WERI-Rb-1 (cell line): ENCODE data around the gene CALD1.

Experiments
- DNase-seq: peaks from one replicate; pipeline ENCODE4 v3.0.0-alpha.2; 2020
- H3K27ac ChIP-seq: fragments of 250-450 bp; sonication (Bioruptor Pico); 2 replicates; pipeline ENCODE4 v1.5.1; 2020; ENCODE audit warnings: mild to moderate bottlenecking, moderate library complexity
- H3K27me3 ChIP-seq: fragments of 250-450 bp; sonication (Bioruptor Pico); 2 replicates; pipeline ENCODE4 v1.5.1; 2021; ENCODE audit warnings: mild to moderate bottlenecking, low read depth, moderate library complexity; ENCODE audit not compliant: insufficient read depth, severe bottlenecking
- H3K36me3 ChIP-seq: fragments of 250-450 bp; sonication (Bioruptor Pico); 2 replicates; pipeline ENCODE4 v1.5.1; 2020; ENCODE audit warnings: mild to moderate bottlenecking, moderate library complexity
- H3K4me3 ChIP-seq: 2 replicates; pipeline ENCODE4 v1.5.1; 2011; ENCODE audit warnings: low read depth, mild to moderate bottlenecking, control low read depth, low read length
- H3K9me3 ChIP-seq: fragments of 250-450 bp; sonication (Bioruptor Pico); 2 replicates; pipeline ENCODE4 v1.5.1; 2021; ENCODE audit warnings: mild to moderate bottlenecking, moderate library complexity; ENCODE audit not compliant: severe bottlenecking
- TF ChIP-seq, protein P1 (sequence below): IDR thresholded peaks from 2 replicates; pipeline ENCODE4 v1.5.1; 2011; ENCODE audit warnings: low read depth, mild to moderate bottlenecking, control low read depth, inconsistent platforms, low read length

The CALD1 gene

DNA sequence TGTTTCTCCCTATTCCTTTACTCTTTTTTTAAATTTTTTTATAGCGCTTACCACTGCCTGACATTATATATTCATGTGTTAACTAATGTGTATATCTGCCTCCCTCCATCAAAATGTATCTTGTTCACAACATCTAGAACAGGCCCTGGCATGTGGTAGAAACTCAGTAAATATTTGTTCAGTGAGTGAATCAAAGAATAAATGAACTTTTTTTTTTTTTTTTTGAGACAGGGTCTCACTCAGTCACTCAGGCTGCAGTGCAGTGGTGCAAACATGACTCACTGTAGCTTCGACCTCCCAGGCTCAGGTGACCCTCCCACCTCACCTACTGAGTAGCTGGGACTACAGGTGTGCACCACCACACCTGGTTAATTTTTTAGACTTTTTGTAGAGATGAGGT is 7.5 kb upstream of the CALD1 start:
- H3K4me3 ChIP-seq = no peak overlapping the region
- H3K9me3 ChIP-seq = no peaks in the 10 kb centered on the region
- no peaks in the 10 kb centered on the region for H3K27me3 ChIP-seq
- no peak for DNase-seq
- TF ChIP-seq, protein P1, sequence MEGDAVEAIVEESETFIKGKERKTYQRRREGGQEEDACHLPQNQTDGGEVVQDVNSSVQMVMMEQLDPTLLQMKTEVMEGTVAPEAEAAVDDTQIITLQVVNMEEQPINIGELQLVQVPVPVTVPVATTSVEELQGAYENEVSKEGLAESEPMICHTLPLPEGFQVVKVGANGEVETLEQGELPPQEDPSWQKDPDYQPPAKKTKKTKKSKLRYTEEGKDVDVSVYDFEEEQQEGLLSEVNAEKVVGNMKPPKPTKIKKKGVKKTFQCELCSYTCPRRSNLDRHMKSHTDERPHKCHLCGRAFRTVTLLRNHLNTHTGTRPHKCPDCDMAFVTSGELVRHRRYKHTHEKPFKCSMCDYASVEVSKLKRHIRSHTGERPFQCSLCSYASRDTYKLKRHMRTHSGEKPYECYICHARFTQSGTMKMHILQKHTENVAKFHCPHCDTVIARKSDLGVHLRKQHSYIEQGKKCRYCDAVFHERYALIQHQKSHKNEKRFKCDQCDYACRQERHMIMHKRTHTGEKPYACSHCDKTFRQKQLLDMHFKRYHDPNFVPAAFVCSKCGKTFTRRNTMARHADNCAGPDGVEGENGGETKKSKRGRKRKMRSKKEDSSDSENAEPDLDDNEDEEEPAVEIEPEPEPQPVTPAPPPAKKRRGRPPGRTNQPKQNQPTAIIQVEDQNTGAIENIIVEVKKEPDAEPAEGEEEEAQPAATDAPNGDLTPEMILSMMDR = no peak
- no peak overlapping the region for H3K27ac ChIP-seq
- no peaks in the 10 kb centered on the region for H3K36me3 ChIP-seq

DNA sequence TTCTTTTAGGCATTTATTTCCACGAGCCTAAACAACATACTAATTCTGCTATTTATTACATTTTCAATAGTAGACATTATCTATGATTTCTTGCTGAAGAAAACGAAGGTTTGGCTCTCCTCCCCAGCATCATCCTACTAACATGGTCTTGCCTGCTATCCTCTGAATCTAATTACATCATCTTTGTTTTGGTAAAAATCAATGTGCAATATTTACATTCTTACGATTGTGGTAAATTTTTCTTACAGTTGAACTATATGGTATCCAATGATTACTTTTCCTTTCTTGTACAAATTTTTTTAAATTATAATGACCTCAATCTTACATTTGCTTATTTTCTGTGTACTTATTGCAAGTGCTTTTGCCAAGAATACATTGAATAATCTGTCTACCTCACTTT is 7.0 kb upstream of the CALD1 start:
- H3K4me3 ChIP-seq = no peak overlapping the region
- no peaks in the 10 kb centered on the region for H3K9me3 ChIP-seq
- TF ChIP-seq, protein P1 = no peak
- H3K27ac ChIP-seq = no peak overlapping the region
- DNase-seq = no peak
- no peaks in the 10 kb centered on the region for H3K36me3 ChIP-seq
- H3K27me3 ChIP-seq = no peaks in the 10 kb centered on the region

DNA sequence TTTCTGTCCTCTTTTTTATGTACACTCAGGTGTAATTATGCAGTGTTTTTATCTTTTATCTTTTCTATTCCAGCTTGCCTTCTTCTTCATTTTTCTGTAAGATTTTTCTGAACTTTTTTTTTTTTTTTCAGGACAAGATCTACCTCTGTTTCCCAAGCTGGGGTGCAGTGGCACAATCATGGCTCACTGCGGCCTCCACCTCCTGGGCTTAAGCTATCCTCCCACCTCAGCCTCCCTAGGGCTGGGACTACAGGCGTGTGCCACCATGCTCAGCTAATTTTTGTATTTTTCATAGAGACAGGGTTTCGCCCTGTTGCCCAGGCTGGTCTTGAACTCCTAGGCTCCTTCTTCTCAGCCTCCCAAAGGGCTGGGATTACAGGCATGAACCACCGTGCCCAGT is 6.3 kb upstream of the CALD1 start:
- Histone ChIP-seq H3K9me3 (no peaks in the 10 kb centered on the region), H3K36me3 (no peaks in the 10 kb centered on the region), H3K27ac (no peak overlapping the region), H3K27me3 (no peaks in the 10 kb centered on the region), H3K4me3 (no peak overlapping the region)
- TF ChIP-seq, protein P1 = no peak
- no peak for DNase-seq

DNA sequence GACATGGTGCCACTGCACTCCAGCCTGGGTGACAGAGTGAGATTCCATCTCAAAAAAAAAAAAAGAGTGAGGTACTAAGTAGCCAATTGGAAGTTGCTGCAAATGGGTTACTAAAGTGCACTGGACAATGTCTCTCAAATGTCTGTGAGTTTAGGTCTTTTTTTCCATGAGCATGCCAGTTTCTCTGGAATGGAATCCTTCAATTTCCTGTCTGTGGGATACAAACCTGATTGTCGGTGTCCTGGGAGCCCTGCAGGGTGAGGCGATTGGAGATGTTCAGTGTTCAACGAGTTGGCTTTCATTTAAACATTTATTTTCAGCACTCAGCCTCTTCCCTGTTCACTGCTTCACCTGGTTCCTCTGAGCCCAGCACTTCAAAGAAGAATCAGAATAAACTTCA is 5.3 kb upstream of the CALD1 start:
- Histone ChIP-seq H3K9me3 (no peaks in the 10 kb centered on the region), H3K4me3 (no peak overlapping the region), H3K27me3 (no peaks in the 10 kb centered on the region), H3K36me3 (no peaks in the 10 kb centered on the region), H3K27ac (no peak overlapping the region)
- DNase-seq = no peak
- TF ChIP-seq, protein P1 = no peak

DNA sequence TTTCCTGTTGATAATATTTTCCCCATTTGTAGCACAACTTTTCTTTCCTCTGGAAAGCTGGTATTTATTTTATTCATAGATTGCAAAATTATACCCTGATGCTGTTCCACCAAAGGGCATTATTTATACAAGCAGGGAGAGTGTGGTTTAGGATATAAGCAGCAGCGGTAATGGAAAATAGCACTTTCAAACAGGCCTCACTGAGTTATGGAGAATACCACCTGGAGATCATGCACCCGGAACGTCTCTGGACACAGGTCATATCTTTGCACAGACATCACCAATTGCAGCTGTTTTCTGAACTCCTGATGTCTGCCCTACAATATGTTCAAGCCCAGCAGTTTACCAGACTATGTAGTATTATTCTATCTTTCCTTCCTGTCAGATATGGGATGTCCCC is 2.0 kb upstream of the CALD1 start:
- DNase-seq = no peak

More for the DNA sequence above, 2.0 kb upstream of the CALD1 start:
- Histone ChIP-seq H3K36me3 (no peaks in the 10 kb centered on the region), H3K9me3 (no peaks in the 10 kb centered on the region), H3K27me3 (no peaks in the 10 kb centered on the region), H3K4me3 (no peak overlapping the region), H3K27ac (no peak overlapping the region)
- TF ChIP-seq, protein P1 = no peak
